HL-60 (cell line): ENCODE data around the gene STEAP3.

Source experiments
- DNase-seq, 2 experiments: peaks; one replicate each; pipeline ENCODE4 v3.0.0-alpha.2; 2010 to 2020; ENCODE audit warnings: low read depth in 1 of 2, low spot score in 1 of 2
- H3K27ac ChIP-seq: fragments of 250-450 bp; sonication (Bioruptor Pico); replicated peaks from 2 replicates; pipeline ENCODE4 v1.5.1; 2020; ENCODE audit warnings: mild to moderate bottlenecking, moderate library complexity
- H3K27me3 ChIP-seq: fragments of 250-450 bp; sonication (Bioruptor Pico); 2 replicates; pipeline ENCODE4 v1.5.1; 2021; ENCODE audit warnings: mild to moderate bottlenecking, moderate library complexity; ENCODE audit not compliant: insufficient read depth, poor library complexity, severe bottlenecking
- H3K4me3 ChIP-seq: replicated peaks from 2 replicates; pipeline ENCODE4 v1.5.1; 2011; ENCODE audit warnings: mild to moderate bottlenecking, control low read depth, low read length; ENCODE audit not compliant: insufficient read depth
- GABPA ChIP-seq: IDR thresholded peaks from 2 replicates; pipeline ENCODE4 v1.6.1; 2012; ENCODE audit warnings: low read depth
- POLR2AphosphoS5 ChIP-seq: IDR thresholded peaks from 2 replicates; pipeline ENCODE4 v1.6.1; 2012; ENCODE audit warnings: low read depth
- SPI1 ChIP-seq: IDR thresholded peaks from 2 replicates; pipeline ENCODE4 v1.6.1; 2012; ENCODE audit warnings: low read depth, mild to moderate bottlenecking, borderline replicate concordance
- TF ChIP-seq, protein P1 (sequence below): IDR thresholded peaks from 2 replicates; pipeline ENCODE4 v1.6.1; 2012; ENCODE audit warnings: low read depth; ENCODE audit not compliant: insufficient replicate concordance
- TF ChIP-seq, protein P2 (sequence below): IDR thresholded peaks from one replicate; pipeline ENCODE4 v1.5.1; 2011; ENCODE audit warnings: low read length, control low read depth, inconsistent platforms; ENCODE audit not compliant: insufficient read depth

The STEAP3 gene

DNA sequence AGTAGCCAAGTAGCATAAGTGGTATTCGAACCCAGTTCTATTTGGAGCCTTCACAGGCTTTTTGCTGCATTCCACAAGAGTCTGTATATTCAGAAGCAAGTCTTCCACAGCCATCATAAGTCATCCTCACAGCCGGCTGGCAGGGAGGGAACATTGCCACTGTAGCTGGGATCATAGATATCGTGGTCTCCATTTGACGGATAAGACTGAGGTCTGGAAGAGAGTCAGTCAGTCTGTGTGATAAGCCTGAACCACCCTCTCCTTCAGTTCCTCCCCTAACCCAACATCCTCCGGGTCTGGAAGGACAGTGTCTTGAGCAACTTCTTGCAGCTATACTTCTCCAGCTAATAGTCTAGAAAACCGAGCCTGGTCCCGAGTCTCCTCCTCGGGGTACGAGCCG, 48.1 kb upstream of the STEAP3 start:
- TF ChIP-seq POLR2AphosphoS5 (no peak), GABPA (no peak), SPI1 (no peak)
- TF ChIP-seq, protein P1, sequence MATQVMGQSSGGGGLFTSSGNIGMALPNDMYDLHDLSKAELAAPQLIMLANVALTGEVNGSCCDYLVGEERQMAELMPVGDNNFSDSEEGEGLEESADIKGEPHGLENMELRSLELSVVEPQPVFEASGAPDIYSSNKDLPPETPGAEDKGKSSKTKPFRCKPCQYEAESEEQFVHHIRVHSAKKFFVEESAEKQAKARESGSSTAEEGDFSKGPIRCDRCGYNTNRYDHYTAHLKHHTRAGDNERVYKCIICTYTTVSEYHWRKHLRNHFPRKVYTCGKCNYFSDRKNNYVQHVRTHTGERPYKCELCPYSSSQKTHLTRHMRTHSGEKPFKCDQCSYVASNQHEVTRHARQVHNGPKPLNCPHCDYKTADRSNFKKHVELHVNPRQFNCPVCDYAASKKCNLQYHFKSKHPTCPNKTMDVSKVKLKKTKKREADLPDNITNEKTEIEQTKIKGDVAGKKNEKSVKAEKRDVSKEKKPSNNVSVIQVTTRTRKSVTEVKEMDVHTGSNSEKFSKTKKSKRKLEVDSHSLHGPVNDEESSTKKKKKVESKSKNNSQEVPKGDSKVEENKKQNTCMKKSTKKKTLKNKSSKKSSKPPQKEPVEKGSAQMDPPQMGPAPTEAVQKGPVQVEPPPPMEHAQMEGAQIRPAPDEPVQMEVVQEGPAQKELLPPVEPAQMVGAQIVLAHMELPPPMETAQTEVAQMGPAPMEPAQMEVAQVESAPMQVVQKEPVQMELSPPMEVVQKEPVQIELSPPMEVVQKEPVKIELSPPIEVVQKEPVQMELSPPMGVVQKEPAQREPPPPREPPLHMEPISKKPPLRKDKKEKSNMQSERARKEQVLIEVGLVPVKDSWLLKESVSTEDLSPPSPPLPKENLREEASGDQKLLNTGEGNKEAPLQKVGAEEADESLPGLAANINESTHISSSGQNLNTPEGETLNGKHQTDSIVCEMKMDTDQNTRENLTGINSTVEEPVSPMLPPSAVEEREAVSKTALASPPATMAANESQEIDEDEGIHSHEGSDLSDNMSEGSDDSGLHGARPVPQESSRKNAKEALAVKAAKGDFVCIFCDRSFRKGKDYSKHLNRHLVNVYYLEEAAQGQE, result no peak
- TF ChIP-seq, protein P2, sequence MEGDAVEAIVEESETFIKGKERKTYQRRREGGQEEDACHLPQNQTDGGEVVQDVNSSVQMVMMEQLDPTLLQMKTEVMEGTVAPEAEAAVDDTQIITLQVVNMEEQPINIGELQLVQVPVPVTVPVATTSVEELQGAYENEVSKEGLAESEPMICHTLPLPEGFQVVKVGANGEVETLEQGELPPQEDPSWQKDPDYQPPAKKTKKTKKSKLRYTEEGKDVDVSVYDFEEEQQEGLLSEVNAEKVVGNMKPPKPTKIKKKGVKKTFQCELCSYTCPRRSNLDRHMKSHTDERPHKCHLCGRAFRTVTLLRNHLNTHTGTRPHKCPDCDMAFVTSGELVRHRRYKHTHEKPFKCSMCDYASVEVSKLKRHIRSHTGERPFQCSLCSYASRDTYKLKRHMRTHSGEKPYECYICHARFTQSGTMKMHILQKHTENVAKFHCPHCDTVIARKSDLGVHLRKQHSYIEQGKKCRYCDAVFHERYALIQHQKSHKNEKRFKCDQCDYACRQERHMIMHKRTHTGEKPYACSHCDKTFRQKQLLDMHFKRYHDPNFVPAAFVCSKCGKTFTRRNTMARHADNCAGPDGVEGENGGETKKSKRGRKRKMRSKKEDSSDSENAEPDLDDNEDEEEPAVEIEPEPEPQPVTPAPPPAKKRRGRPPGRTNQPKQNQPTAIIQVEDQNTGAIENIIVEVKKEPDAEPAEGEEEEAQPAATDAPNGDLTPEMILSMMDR, result no peak
- DNase-seq, result no peak
- Histone ChIP-seq H3K27ac (no peak overlapping the region), H3K27me3 (no peaks in the 10 kb centered on the region), H3K4me3 (no peak overlapping the region)

DNA sequence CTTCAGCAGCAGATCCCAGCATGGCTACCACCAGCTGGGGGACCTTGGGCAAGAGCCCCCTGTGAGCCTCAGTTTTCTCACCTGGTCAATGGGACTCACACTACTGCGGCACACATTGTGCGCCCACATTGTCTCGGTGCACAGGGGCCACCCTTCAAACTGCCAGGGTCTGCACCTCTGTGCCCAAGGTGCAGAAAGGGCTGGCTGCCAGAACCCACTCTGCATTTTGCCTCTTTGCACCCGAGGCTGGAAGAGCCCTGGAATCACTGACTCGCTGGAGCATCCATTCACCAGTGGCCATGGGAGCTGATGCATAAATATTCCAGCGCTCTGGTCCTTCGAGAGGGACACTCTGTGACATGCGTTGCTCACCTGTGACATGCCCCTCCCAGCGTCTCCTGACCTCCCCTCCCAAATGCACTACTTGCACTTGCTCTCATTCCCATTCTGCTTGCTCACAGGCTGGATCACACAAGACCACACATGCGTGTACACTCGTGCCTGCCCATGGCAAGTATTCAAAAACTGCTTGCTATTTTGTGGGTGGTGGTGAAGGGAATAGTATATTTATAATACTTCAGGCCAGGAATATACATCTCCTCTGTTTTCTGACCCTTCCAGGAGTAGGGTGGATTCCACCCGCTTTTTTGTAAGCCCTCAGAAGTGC, 46.3 kb upstream of the STEAP3 start:
- Histone ChIP-seq H3K4me3 (no peak overlapping the region), H3K27ac (no peak overlapping the region), H3K27me3 (no peaks in the 10 kb centered on the region)
- no peak for TF ChIP-seq SPI1
- TF ChIP-seq POLR2AphosphoS5, result no peak
- no peak for TF ChIP-seq GABPA
- TF ChIP-seq, protein P2, result no peak
- DNase-seq, result no peak

DNA sequence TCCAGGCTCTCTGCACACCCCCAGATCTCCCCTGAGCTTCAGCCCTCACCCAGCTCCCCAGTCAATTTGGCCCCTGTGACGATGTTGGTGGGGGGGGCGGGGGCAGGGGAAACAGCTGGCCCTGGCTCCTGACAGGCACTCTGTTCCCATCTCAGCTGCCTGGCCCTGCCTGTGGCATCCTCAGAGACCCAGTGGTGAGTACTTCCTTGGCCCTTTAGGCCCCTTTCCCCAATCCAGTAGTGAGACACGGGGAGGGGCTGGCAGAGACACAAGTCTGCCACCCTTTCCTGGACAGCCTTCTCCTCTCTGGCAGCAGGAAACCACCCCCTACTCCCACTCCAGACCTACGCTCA, 45.8 kb upstream of the STEAP3 start:
- Histone ChIP-seq H3K27ac (no peak overlapping the region), H3K4me3 (no peak overlapping the region), H3K27me3 (no peaks in the 10 kb centered on the region)
- DNase-seq, result no peak
- TF ChIP-seq, protein P2, result no peak
- TF ChIP-seq GABPA (no peak), SPI1 (no peak), POLR2AphosphoS5 (no peak)
- TF ChIP-seq, protein P1, result no peak

DNA sequence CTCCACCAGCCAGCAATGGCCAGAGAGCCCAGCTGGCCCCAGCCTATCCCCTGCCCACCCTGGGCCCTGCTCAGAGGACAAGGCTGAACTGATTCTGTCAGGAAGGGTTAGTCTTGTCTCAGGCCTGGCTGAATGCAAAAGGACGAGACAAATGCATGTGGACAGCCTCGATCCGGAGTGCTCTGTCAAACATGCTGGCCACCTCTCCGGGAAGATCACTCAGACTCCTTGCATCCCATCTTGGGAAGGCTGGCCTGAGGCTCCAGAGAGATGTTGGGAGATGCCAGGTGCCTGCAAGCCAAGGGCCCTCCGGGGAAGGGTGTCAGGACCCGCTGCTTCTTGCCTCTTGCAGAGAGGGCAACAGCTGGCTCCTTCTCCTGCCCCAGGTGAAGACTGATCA, 44.9 kb upstream of the STEAP3 start:
- no peak overlapping the region for H3K4me3 ChIP-seq
- DNase-seq, result no peak
- H3K27me3 ChIP-seq, result no peaks in the 10 kb centered on the region
- TF ChIP-seq, protein P1, result no peak
- TF ChIP-seq GABPA, result no peak
- H3K27ac ChIP-seq, result no peak overlapping the region
